Stimulated activated CD4-positive, alpha-beta T cell treated with anti-CD3 and anti-CD28 coated beads, Interleukin-4, amount 100 ng/mL, for 1 hour (primary cell): Measurements from ENCODE around the gene SPRED1.

Source experiments
- DNase-seq: peaks from one replicate; pipeline ENCODE4 v3.0.0-alpha.2; 2020

Gene SPRED1

GRCh38 chr15:38369936-38370478 is 117.4 kb downstream of the SPRED1 start:
- DNase-seq: no peak

GRCh38 chr15:38373016-38373415 is 120.4 kb downstream of the SPRED1 start:
- DNase-seq: no peak

- no peak for DNase-seq
Measured at GRCh38 chr15:38374029-38374428, 121.4 kb downstream of the SPRED1 start.

GRCh38 chr15:38374556-38374955 is 121.9 kb downstream of the SPRED1 start:
- DNase-seq: no peak

GRCh38 chr15:38376081-38376480 is 123.4 kb downstream of the SPRED1 start:
- DNase-seq: no peak

GRCh38 chr15:38377636-38378035 is 125.0 kb downstream of the SPRED1 start:
- no peak for DNase-seq

- no peak for DNase-seq
Measured at GRCh38 chr15:38378161-38378560, 125.5 kb downstream of the SPRED1 start.

- peak; percentile 63 for DNase-seq
Measured at GRCh38 chr15:38389924-38390542, 137.4 kb downstream of the SPRED1 start.

- no peak for DNase-seq
Measured at GRCh38 chr15:38391191-38391590, 138.6 kb downstream of the SPRED1 start.

- no peak for DNase-seq
Measured at GRCh38 chr15:38398134-38398533, 145.5 kb downstream of the SPRED1 start.

- DNase-seq: no peak
Measured at GRCh38 chr15:38401106-38401505, 148.5 kb downstream of the SPRED1 start.

- DNase-seq: no peak
Measured at GRCh38 chr15:38401701-38402100, 149.1 kb downstream of the SPRED1 start.

GRCh38 chr15:38406436-38406835 is 153.8 kb downstream of the SPRED1 start:
- no peak for DNase-seq
